Spleen (tissue), 11 donors: ENCODE measurements around the gene FOXP1. TPM values are rescaled to one million over a fixed set of nuclear protein-coding genes. Genes with fewer than 3 reads are reported as not detected.
A peak's percentile ranks its signal among the peaks of the same experiment; 100 is the strongest.

Experiments used
- DNase-seq: peaks from one replicate; pipeline ENCODE4 v3.0.0-alpha.2; 2020
- H3K27ac ChIP-seq, 8 donors: fragments of 200-600 bp; sonication (generic) in 7 of 8; 1 replicate in 4 of 8; 2 replicates in 4 of 8; pipeline versions ENCODE4 v1.5.0 to v1.8.0; 2016 to 2021; ENCODE audit warnings: inconsistent platforms in 4 of 8, mild to moderate bottlenecking in 4 of 8, moderate library complexity in 1 of 8
- H3K27me3 ChIP-seq, 7 donors: fragments of 200-600 bp; sonication (generic) in 6 of 7; replicated peaks in 1 of 7; 1 replicate in 4 of 7; 2 replicates in 3 of 7; pipeline versions ENCODE4 v1.5.0 to v1.8.0; 2016 to 2021; ENCODE audit warnings: inconsistent platforms in 3 of 7, mild to moderate bottlenecking in 1 of 7
- H3K36me3 ChIP-seq, 6 donors: fragments of 200-600 bp; sonication (generic) in 5 of 6; 1 replicate in 4 of 6; 2 replicates in 2 of 6; pipeline versions ENCODE4 v1.5.0 to v1.8.0; 2016 to 2021; ENCODE audit warnings: inconsistent platforms in 2 of 6
- H3K4me1 ChIP-seq, 6 donors: fragments of 200-600 bp; sonication (generic) in 5 of 6; 1 replicate in 3 of 6; 2 replicates in 3 of 6; pipeline versions ENCODE4 v1.5.0 to v1.8.0; 2016 to 2021; ENCODE audit warnings: inconsistent platforms in 3 of 6
- H3K4me3 ChIP-seq, 8 donors: fragments of 200-600 bp; sonication (generic) in 7 of 8; 1 replicate in 4 of 8; 2 replicates in 4 of 8; pipeline versions ENCODE4 v1.5.0 to v1.8.0; 2016 to 2021; ENCODE audit warnings: inconsistent platforms in 4 of 8, mild to moderate bottlenecking in 4 of 8, moderate library complexity in 2 of 8
- H3K9me3 ChIP-seq, 8 donors: fragments of 200-600 bp; sonication (generic) in 7 of 8; 1 replicate in 4 of 8; 2 replicates in 4 of 8; pipeline versions ENCODE4 v1.5.0 to v1.8.0; 2016 to 2021; ENCODE audit warnings: inconsistent platforms in 4 of 8
- CTCF ChIP-seq, 11 experiments: fragments of 200-600 bp in 7 of 11; fragments of 450-650 bp in 4 of 11; sonication (generic) in 4 of 11; IDR thresholded peaks in 8 of 11; conservative IDR thresholded peaks in 3 of 11; 1 replicate in 7 of 11; 2 replicates in 4 of 11; pipeline versions ENCODE4 v1.4.0 to v1.8.0; 2016 to 2021; ENCODE audit warnings: antibody characterized with exemption in 11 of 11, inconsistent platforms in 4 of 11, mild to moderate bottlenecking in 1 of 11
- POLR2A ChIP-seq, 3 donors: fragments of 450-650 bp; IDR thresholded peaks; one replicate each; pipeline ENCODE4 v1.5.1; 2017; ENCODE audit warnings: antibody characterized with exemption in 3 of 3, mild to moderate bottlenecking in 1 of 3
- POLR2AphosphoS5 ChIP-seq, 3 donors: sonication (generic); formaldehyde crosslinking; IDR thresholded peaks; one replicate each; pipeline ENCODE4 v1.5.1; 2017; ENCODE audit warnings: antibody characterized with exemption in 3 of 3
- WGBS, 5 donors: extraction: QIAGEN DNeasy Blood & Tissue Kit in 3 of 5; methylation state at CpG; one replicate each; pipeline versions ENCODE4 v1.1.5 to v1.1.7; 2013 to 2018; 5-methylcytosine and 5-hydroxymethylcytosine counted together
- intact Hi-C: fragments of 100-400 bp; cut with DNase I; formaldehyde crosslinking; loops from one replicate; pipeline ENCODE4 v1.15.0; 2023; ENCODE audit warnings: low total_unique reads
- polyA plus RNA-seq, 3 donors: library from polyadenylated mRNA; stranded (reverse); fragments of 200-250 nt; gene quantifications; one replicate each; pipeline ENCODE4 v1.2.1, GENCODE V29; 2013
- total RNA-seq, 7 donors: library from RNA; depleted of rRNA in 3 of 7; stranded (reverse); fragments of >200 nt in 3 of 7; fragmentation: NEBNext Ultra II Directional in 4 of 7; extraction: Animal tissue kit (Norgen Biotek cat#: 25700) in 4 of 7; gene quantifications; one replicate each; pipeline versions ENCODE4 v1.1.0 to v1.2.1, GENCODE V29; 2016 to 2021
- donor health status: healthy with polysubstance abuse.
- donor health status: DM: no; HTN: no; CAD: no; lungs with moderate emphysema.
- donor health status: DM: no; HTN: no; CAD: no.
- donor health status: Bipolar disorder and iron deficiency.
- donor health status: healthy.
- donor health status: DM: no; HTN: no; CAD: no.
- donor health status: DM: yes; HTN: yes; CAD: no.

The FOXP1 gene
- total and polyA plus RNA-seq, 10 donors: 11.1 to 202 (median 153) TPM

GRCh38 chr3:71482771-71483170, 100.8 kb downstream of the FOXP1 start:
- Histone ChIP-seq H3K27me3 (no peaks in the 10 kb centered on the region), H3K27ac (no peak overlapping the region), H3K9me3 (no peaks in the 10 kb centered on the region), H3K4me1 (peaks cover 6 to 94% (median 24%) of the 10 kb centered on the region in 6 donors), H3K36me3 (no peaks in the 10 kb centered on the region), H3K4me3 (no peak overlapping the region)
- TF ChIP-seq CTCF (IDR thresholded peaks at IDR 0.05 in 8 of 11, conservative IDR thresholded peaks at IDR 0.05 in 3 of 11) (no peak), POLR2A (IDR thresholded peaks at IDR 0.05) (no peak), POLR2AphosphoS5 (IDR thresholded peaks at IDR 0.05) (no peak)
- WGBS, 5 donors: 89 to 94% (median 93%) methylated on average over 5 of the region's 5 CpGs
- intact Hi-C loops: no loop called here
- no peak for DNase-seq

- WGBS, 5 donors: 76 to 92% (median 88%) methylated on average over 2 of the region's 2 CpGs
- no peak for DNase-seq
- Histone ChIP-seq H3K36me3 (no peaks in the 10 kb centered on the region), H3K27me3 (no peaks in the 10 kb centered on the region), H3K4me1 (peaks cover 0 to 59% (median under 1%) of the 10 kb centered on the region in 6 donors), H3K27ac (no peak overlapping the region), H3K9me3 (peaks cover 0 to 7% (median 4%) of the 10 kb centered on the region in 8 donors), H3K4me3 (no peak overlapping the region)
- intact Hi-C loops: no loop called here
- no peak for TF ChIP-seq POLR2AphosphoS5 (IDR thresholded peaks at IDR 0.05)
- TF ChIP-seq POLR2A (IDR thresholded peaks at IDR 0.05): no peak
- no peak for TF ChIP-seq CTCF (IDR thresholded peaks at IDR 0.05 in 8 of 11, conservative IDR thresholded peaks at IDR 0.05 in 3 of 11)
Observed at GRCh38 chr3:71478568-71478967, 105.0 kb downstream of the FOXP1 start.

GRCh38 chr3:71476950-71477349, 106.6 kb downstream of the FOXP1 start:
- DNase-seq: no peak
- H3K27me3 ChIP-seq: no peaks in the 10 kb centered on the region
- no peak for TF ChIP-seq POLR2AphosphoS5 (IDR thresholded peaks at IDR 0.05)
- no peak for TF ChIP-seq CTCF (IDR thresholded peaks at IDR 0.05 in 8 of 11, conservative IDR thresholded peaks at IDR 0.05 in 3 of 11)
- TF ChIP-seq POLR2A (IDR thresholded peaks at IDR 0.05): no peak
- H3K9me3 ChIP-seq: peaks cover 0 to 13% (median 9%) of the 10 kb centered on the region in 8 donors
- H3K27ac ChIP-seq: no peak overlapping the region
- intact Hi-C loops: no loop called here
- 94 to 98% (median 98%) methylated on average over 2 of the region's 2 CpGs for WGBS, 5 donors
- no peak overlapping the region for H3K4me3 ChIP-seq
- peaks cover 0 to 43% (median 0%) of the 10 kb centered on the region in 6 donors for H3K4me1 ChIP-seq
- H3K36me3 ChIP-seq: no peaks in the 10 kb centered on the region

- Histone ChIP-seq H3K27me3 (no peaks in the 10 kb centered on the region), H3K27ac (peak overlapping the region in 1 of 8 donors; percentile 31), H3K4me3 (no peak overlapping the region), H3K4me1 (peaks cover 0 to 49% (median 14%) of the 10 kb centered on the region in 6 donors), H3K9me3 (peaks cover 0 to 11% (median 9%) of the 10 kb centered on the region in 8 donors), H3K36me3 (no peaks in the 10 kb centered on the region)
- TF ChIP-seq POLR2AphosphoS5 (IDR thresholded peaks at IDR 0.05) (no peak), POLR2A (IDR thresholded peaks at IDR 0.05) (no peak)
- intact Hi-C loops: no loop called here
- no peak for DNase-seq
- WGBS, 5 donors: 27 to 48% (median 39%) methylated on average over 1 of the region's 1 CpG
Observed at GRCh38 chr3:71469138-71469435, 114.4 kb downstream of the FOXP1 start.
